Lower leg skin (tissue), 3 donors: Measurements from ENCODE around the gene GPR157.
"Not testable (repeated sequence)": the region's sequence is repeated elsewhere in the genome, so short reads cannot be mapped to it uniquely, and the experiment has no call there.

Experiments
- CTCF ChIP-seq, 3 donors: fragments of 450-650 bp; IDR thresholded peaks; one replicate each; pipeline ENCODE4 v1.5.1; 2016; ENCODE audit warnings: antibody characterized with exemption in 3 of 3, mild to moderate bottlenecking in 3 of 3, moderate library complexity in 2 of 3
- POLR2A ChIP-seq, 2 donors: fragments of 450-650 bp; IDR thresholded peaks; one replicate each; pipeline ENCODE4 v1.6.1; 2016 to 2017; ENCODE audit warnings: antibody characterized with exemption in 2 of 2, mild to moderate bottlenecking in 1 of 2, moderate library complexity in 1 of 2

DNA sequence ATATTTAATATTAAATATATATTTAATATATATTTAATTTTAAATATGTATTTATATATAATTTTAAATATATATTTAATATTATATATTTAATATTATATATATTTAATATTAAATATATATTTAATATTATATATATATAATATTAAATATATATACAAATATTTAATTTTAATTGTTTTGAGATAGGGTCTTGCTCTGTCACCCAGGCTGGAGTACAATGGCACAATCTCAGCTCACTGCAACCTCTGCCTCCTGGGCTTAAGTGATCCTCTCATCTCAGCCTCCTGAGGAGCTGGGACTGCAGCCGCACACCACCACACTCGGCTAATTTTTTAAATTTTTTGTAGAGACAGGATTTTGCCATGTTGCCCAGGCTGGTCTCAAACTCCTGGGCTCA is 5.2 kb downstream of the GPR157 start:
- TF ChIP-seq CTCF, POLR2A (IDR thresholded peaks at IDR 0.05): not testable (repeated sequence)
